HG03064 (cell line): ENCODE results near the gene TRAPPC10.

Source experiments
- ATAC-seq: cut with Tn5 transposase; IDR thresholded peaks from one replicate; pipeline ENCODE4 v1.9.1; 2021; ENCODE audit warnings: low read depth; ENCODE audit not compliant: unreplicated experiment

Gene TRAPPC10

DNA sequence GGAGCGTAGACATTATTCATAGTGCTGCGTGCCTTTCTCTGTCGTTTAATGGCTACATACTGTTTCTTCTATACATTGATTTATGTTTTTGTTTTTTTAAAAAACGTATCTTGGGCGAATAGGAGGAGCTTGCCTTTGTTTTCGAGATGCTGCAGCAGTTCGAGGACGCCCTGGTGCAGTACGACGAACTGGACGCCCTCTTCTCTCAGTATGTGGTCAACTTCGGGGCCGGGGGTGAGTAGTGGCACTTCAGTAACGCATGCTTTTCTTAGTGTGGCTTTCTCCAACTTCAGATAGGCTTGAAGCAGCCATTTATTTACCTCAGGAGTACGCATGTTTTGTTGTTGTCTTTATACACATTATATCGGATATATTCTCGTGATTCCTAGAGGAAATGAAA, 46.9 kb downstream of the TRAPPC10 start:
- ATAC-seq = no peak

- ATAC-seq = no peak
Measured at GRCh38 chr21:44059710-44060109, 47.6 kb downstream of the TRAPPC10 start.

GRCh38 chr21:44062380-44062779, 50.3 kb downstream of the TRAPPC10 start:
- ATAC-seq = no peak

DNA sequence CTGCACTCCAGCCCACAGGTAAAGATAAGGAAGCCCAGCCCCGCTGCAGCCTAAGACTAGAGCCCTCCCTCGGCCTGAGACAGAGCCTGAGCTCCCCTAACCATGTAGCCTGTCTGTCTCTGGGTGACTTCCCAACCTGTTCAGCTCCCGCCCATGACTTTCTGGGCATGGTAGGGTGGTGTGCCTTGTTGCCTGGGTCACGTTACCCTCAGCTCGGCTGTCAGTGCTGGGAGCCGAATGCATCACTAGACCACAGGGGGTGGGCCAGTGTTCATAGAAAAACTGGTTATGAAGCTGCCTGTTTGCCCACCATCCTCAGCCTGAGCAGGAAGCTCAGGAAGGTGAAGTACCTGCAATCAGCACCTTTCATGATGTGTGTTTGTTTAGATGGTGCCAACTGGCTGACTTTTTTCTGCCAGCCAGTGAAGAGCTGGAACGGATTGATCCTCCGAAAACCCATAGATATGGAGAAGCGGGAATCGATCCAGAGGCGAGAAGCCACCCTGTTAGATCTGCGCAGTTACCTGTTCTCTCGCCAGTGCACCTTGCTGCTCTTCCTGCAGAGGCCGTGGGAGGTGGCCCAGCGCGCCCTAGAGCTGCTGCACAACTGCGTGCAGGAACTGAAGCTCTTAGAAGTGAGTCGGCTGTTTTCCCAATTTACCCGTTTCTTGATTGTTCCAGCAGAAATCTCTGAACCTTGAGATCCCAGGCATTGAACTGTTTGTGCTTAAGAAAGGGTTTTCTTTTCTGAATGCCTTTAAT, 51.2 kb downstream of the TRAPPC10 start:
- ATAC-seq = no peak

DNA sequence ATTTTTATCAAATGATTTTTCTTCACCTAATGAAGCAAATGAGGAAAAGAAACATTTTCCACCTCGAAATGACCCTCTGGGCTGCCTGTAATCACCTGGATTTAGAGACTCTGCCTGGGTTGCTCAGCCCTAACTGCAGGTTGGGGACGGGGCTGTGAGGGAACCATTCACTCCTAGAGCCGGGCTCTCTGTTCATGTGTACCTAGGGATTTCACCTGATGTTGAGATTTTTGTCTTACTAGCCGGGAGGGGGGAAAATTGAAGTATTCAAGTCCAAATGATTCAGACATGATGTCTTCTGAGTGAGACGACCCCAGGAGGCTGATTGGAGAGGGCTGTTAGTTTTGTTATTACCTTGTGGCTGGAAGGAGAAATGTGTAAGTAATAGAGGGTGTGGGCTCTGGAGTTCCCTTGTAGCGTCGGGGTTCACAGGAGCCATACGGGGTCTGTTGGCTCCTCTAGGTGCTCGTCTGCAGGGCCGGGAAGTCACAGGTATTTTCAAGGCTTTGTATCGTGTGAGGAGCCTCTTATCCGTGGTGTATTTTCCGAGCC, 52.8 kb downstream of the TRAPPC10 start:
- ATAC-seq = no peak

- no peak for ATAC-seq
Measured at GRCh38 chr21:44065428-44065827, 53.3 kb downstream of the TRAPPC10 start.

DNA sequence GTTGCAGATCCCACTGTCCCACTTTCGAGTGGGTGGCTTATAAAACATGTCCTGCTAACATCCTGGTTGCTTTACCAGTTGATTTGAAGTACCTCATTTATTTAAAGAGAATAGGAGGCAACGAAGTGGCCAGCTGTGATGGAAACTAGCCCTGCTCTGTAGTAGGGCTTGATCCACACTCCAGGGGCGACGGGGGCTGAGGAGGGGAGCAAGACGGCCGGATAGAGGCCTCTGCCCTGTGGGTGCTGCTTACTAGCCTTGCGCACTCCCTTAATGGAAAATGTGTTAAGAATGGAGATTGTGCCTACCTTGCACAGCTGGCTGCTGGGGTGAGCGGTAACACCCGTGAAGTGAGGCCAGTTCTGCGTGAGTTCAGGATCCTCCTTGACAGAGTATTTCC, 54.0 kb downstream of the TRAPPC10 start:
- no peak for ATAC-seq

DNA sequence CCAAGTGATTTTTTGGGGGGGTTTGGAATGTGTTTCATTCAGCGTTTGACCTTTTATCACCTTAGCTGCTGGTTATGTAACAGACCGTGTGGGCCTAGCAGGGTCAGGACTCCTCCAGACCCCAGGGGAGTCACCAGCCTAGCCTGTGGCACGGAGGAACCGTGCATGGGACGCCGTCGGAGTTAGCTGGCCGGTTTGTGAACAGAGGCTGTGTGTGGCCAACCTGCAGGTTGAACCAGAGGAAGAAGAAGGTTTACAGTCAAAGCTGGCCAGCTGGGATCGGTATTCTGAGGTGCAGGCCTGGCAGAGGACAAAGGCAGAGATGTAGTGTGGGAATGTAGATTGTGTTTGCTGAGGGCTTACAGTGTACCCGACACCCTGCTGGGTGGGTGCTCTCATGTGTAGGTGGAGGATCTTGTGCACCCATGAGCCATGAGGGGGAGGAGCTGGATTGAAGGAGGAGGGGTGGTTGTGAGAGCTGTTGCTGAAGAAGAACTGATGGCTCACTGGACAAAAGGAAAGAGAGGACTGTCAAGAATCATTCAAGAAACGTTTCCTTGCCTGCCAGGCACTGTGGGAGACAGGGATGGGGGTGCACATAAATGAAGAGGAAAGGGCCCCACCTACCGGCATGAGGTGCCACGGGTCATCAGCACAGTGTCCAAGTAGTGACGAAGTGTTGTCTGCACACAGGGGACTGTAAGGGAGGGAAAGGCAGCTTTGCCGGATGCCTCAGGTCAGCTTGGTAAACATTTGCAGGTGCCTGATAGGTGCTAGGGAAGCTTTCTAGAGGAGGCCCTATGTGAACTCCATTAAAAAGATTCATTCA, 55.1 kb downstream of the TRAPPC10 start:
- ATAC-seq = no peak

DNA sequence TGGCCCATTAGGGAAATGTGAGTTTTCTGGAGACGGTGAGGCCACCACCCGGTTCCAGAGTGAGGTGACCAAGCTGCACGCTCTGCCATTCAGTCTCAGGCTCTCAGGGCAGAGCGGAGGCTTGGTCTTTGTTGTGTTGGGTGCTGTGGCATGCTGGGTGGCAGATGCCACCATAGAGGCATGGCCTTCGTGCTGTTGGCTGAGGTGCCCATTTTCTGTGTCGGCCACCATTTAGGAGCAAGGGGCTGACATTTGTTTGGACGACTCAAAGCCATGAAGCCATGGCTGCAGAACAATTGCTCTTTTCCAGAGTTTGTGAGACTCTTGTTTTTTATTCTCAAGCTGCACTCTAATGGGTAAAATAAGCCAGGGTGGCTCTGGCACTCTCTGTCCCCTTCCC, 58.3 kb downstream of the TRAPPC10 start:
- ATAC-seq = no peak

DNA sequence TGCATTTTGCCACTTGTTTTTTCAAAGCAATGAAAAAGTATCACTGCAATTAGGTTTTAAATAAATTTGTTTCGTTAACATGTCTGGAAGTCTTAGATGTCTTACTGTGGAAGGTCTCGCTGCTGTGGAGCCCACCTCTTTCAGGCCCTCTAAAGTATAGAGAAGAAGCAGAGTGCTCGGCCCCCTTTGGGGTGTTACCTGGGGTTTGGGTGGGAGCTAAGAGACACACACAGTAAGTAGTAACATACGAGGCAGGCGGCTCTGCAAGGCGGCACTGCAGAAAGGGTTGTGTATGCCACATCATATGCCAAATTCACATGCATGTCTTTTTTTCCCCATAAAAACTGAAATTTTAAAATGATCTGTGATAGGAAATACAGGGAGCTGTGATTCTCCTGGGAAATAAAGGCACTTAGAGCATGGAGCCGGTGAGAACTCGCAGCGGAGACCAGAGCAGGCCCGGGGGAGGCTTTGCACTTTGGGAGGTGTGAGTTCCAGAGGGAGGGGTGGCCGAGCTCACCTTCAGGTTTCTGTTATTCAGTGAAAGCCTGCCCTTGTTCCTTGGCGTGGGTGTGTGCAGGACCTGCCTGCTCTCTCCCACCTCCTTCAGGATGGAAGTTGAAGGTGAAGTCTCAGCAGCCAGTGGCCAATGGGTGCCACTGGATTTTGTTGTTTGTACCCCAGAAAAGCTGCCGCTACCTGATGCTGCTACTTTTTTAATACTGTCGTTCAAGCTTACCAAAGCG, 59.4 kb downstream of the TRAPPC10 start:
- no peak for ATAC-seq

- ATAC-seq = no peak
Measured at GRCh38 chr21:44072111-44072510, 60.0 kb downstream of the TRAPPC10 start.

GRCh38 chr21:44074315-44074958, 62.3 kb downstream of the TRAPPC10 start:
- ATAC-seq = no peak

DNA sequence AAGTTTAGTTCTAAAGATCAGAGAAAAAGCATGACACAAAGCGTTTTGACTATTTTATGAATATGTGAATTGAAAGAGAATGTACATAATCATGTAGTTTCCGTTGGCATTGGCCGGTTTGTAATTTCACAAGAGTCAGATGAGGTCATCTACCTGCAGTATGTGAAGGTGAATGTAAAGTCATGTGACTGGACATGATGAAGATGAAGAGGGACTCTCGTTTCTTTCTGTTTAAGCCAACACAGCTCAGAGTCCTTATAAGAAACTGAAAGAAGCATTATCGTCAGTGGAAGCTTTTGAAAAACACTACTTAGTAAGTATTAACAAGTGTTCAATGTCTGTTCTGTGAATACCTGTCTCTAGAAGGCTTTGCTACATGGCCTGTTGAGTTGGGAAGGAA, 64.2 kb downstream of the TRAPPC10 start:
- ATAC-seq = no peak

DNA sequence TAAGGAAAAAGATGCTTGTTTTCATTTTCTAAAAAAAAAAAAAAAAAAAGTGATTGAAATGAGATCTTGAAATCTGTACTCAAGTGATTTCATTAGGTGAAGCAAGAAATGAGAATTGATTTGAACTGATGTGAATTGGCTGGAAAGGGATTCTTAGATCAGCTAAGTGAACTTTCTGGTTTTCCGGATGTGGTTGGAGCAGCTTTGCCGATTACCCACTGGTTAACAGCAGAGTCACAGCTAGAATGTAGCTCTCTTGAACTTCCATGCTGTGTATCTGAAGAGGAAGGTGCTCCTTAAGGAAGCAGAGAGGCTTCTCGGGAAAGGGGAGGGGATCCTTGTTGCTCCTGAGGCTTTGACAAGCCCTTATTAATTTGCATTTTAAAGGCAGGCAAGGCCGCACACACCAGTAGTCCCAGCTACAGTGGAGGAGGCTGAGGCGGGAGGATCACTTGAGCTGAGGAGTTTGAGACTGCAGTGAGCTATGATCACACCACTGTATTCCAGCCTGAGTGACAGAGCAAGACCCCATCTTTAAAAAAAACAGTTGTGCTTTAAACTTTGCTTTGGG, 66.4 kb downstream of the TRAPPC10 start:
- ATAC-seq = no peak

- no peak for ATAC-seq
Measured at GRCh38 chr21:44079446-44079845, 67.3 kb downstream of the TRAPPC10 start.

DNA sequence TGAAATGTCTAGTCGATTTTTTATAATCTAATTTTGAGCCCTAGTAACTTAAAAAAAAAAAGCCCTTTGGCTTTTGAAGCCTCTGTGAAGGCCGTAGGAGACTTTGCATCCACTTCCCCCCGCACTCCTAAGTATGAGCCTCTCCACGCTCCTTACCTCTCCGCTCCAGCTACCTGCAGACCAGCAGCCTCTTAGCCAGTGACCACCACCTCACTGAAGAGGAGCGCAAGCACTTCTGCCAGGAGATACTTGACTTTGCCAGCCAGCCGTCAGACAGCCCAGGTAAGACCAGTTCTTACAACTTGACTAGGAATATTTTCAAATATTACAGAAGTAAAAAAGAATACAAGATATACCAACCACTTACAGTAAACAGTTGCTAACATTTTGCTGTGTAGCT, 67.7 kb downstream of the TRAPPC10 start:
- no peak for ATAC-seq

- no peak for ATAC-seq
Measured at GRCh38 chr21:44082648-44083440, 70.7 kb downstream of the TRAPPC10 start.

DNA sequence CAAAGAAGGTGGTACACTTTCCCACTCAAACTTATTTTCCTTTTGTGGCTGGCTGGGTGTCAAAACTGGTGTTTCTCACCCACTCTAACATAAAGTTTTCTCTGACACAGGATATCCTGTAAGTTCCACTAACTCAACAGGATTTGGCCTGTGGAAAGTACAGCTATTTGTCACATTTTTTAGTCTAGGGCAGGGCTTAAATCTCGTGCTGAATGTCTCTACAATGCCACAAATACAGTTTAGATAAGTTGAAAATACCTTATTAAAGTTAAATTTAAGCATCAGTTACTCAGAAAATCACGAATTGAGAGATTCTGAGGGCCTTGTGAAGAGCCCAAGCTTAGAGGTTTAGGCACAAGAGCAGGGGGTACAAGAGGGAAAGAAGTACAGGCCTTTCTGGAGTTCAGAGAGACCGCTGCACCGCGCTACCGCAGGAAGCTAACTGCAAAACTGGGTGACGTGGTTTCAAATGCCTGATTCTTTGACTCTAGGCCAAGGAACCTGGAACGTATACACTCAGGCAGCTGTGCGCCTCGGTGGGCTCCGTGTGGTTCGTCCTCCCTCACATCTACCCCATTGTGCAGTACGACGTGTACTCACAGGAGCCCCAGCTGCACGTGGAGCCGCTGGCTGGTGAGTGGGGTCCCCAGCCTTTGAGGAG, 71.7 kb downstream of the TRAPPC10 start:
- no peak for ATAC-seq
